Skin of body (tissue), 2 donors: ENCODE measurements around the gene SLC11A1. TPM values are rescaled to one million over a fixed set of nuclear protein-coding genes. Genes with fewer than 3 reads are reported as not detected.

Experiments used
- DNase-seq: peaks from one replicate; lab custom pipeline; 2025; lab: John Stamatoyannopoulos, UW
- total RNA-seq: library from RNA; depleted of rRNA; stranded (reverse); fragments of >200 nt; gene quantifications from one replicate; pipeline ENCODE4 v1.2.3, GENCODE V29; 2014

SLC11A1 gene, protein sequence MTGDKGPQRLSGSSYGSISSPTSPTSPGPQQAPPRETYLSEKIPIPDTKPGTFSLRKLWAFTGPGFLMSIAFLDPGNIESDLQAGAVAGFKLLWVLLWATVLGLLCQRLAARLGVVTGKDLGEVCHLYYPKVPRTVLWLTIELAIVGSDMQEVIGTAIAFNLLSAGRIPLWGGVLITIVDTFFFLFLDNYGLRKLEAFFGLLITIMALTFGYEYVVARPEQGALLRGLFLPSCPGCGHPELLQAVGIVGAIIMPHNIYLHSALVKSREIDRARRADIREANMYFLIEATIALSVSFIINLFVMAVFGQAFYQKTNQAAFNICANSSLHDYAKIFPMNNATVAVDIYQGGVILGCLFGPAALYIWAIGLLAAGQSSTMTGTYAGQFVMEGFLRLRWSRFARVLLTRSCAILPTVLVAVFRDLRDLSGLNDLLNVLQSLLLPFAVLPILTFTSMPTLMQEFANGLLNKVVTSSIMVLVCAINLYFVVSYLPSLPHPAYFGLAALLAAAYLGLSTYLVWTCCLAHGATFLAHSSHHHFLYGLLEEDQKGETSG
- 7.9 TPM for total RNA-seq

DNA sequence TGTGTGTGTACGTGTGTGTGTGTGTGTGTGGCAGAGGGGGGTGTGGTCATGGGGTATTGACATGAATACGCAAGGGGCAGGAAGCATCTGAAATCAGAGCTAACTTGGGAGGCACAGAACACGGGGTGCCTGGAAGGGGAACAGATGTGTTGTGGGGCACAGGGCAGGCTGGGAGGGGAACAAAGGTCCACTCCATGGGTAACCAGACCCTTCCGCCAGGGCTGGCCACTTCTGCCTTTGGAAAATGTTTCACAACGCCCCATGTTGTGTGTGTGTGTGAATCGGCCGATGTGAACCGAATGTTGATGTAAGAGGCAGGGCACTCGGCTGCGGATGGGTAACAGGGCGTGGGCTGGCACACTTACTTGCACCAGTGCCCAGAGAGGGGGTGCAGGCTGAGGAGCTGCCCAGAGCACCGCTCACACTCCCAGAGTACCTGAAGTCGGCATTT is at the start of gene SLC11A1:
Gene SLC11A1 (plus strand): TSS at position 358 of the 451 bp plus-strand sequence. CDS start 96 bp downstream, outside the sequence.
- no peak for DNase-seq

DNA sequence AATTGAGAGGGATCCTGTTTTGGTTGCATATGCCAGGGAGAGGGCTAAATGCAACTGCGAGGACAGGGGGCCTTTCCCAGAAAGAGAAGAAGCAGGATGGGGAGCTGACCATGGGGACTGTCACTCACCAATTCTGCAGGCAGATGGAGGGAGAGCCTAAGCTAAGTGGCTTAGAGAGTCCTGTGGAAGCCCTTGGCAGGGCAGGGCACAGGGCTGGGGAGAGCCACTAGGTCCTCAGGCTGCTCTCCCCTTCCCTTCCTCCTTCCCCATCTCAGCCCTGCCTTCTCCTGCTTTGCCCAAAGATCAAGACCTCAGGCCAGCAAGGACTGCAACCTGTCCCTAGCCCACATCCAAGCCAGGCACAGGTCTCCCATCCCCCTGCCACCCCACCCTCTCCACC is 49.8 kb upstream of the SLC11A1 start:
- no peak for DNase-seq

DNA sequence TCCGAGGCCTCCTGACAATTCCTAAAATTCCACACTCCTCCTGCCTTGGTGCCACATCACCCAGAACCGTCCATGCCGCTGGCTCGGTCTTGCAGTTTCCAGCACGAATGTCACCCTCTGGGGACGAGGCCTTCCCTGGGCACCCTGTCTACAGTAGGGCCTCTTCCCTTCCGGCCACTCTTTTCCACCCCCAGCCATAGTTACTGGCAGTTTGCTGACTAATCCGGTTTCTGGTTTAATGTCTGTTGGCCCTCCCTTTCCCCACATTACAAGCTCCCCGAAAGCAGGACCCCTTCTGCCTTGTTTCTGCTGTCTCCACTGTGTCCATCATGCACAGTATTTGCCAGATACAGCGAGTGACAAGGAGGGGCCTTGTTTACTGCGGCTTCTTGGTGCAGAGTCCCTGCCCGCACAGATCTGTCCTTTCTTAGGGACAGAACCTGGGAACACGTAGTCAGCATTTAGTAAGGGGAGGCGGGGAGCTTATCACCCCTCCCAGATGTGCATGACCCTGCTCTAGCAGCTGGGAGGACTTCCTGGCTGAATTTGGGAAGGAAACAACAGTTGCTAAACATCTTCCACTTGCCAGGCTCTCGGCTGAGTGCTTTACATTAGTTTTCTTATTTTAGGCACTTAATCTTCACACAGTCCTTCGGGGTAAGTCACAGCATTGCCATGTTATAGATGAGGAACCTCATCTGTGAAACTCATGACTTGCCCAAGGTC is 49.0 kb upstream of the SLC11A1 start:
- no peak for DNase-seq

DNA sequence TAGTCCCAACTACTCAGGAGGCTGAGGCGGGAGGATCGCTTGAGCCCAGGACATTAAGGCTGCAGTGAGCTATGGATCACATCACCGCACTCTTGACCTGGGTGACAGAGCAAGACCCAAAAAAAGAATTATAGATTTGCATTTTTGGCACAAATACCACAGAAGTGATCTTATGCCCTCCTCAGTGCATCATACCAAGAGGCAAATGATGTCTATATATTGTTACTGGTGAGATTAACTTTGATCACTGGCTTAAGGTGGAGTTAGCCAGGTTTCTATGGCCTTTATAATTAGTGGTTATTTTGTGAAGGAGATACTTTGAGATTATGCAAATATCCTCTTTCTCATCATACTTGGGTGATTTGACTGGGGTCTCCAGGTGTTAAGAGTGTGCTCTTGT is 47.5 kb upstream of the SLC11A1 start:
- no peak for DNase-seq

DNA sequence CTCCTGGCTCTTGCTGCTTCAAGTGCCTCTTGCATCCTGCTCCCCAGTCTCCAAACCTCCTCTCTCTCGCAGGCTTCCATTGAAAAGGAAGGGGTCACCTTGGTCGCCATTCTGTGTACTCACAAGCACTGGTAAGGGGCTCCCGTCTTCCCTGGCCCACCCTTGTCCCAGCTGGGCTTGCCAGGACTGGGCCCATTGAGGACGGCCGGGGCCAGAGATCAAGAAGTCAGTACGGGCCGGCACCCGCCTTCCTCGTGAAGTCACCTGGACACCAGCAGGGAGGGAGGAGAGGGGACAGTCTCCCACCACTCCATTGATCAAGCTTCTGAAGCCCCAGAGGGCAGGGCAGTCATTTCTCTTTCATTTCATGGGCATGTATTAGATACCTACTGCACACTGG is 41.4 kb upstream of the SLC11A1 start:
- no peak for DNase-seq

DNA sequence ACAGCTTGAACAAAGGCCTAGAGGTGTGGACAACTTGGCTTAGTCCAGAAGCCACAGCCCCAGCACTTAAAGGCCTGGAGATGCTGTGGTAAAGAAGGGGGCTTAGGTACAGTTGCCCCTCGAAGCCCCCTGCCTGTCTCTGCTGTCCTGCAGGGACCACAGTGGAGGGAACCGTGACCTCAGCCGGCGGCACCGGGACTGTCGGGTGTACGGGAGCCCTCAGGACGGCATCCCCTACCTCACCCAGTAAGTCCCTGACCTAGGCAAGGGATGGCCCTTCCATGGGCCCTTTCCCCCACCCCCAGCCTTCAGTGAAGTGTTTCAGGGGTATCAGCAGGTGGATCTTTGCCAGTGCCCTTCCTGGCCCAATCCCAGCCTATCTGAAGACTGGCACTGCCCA is 40.7 kb upstream of the SLC11A1 start:
- no peak for DNase-seq

DNA sequence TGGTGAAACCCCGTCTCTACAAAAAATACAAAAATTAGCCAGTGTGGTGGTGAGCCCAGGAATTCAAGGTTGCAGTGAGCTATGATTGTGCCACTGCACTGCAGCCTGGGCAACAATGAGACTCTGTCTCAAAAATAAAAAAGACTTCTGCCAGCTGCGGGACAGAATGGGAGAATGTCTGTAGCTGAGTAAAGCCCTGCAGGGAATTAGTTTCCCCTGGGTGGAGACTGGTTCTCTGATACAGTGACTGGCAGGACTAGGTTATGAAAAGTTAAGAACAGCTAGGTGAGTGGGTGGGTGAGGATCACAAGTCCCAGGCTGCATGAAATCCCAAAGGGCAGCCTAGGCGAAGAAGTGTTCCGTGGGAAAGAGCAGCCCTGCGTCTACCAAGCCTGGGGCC is 39.2 kb upstream of the SLC11A1 start:
- DNase-seq, result no peak

DNA sequence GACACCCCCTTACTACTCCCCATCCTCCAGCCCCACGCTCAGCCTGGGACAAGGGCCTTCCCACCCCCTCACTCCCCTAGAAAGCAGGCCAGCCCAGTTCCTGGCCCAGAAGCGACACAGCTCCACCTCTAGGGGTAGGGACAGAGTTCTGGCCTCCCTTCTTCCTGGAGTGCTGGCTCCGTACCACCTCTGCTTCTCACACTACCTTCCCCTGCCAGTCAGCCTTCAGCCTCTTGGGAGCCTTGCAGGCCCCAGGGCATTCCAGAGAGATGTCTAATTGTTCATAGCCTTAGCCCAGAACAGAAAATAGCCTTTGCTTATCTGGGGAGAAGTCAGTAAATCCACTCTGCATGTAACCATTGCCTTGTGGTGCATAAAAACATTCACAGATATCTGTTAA is 38.5 kb upstream of the SLC11A1 start:
- no peak for DNase-seq

DNA sequence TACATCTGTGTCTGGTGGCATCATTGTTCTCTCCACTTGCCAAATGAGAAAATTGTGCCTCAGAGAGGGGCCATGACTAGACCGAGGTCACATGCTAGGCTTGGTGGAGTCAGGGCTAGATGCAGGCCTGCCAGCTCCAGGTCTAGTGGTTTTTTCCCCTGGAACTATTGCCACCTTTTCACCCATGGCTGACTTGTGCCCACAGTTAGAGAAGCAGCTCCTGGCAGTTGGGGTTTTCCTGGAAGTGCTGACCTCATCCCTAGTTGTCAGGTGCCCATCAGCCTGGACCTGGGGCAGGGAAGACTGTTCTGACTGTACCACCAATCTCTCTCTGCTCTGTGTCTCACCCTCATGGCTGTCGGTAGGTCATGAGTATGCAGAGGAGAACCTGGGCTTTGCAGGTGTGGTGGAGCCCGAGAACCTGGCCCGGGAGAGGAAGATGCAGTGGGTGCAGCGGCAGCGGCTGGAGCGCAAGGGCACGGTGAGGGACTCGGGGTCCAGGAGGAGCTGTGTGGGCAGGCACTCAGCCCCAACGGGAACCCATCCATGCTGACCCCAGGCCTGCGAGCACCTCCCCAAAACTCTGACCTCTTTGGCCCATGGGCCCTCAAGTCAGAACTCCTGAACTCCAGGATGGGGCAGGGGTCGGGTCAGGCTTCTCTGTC is 37.9 kb upstream of the SLC11A1 start:
- no peak for DNase-seq

DNA sequence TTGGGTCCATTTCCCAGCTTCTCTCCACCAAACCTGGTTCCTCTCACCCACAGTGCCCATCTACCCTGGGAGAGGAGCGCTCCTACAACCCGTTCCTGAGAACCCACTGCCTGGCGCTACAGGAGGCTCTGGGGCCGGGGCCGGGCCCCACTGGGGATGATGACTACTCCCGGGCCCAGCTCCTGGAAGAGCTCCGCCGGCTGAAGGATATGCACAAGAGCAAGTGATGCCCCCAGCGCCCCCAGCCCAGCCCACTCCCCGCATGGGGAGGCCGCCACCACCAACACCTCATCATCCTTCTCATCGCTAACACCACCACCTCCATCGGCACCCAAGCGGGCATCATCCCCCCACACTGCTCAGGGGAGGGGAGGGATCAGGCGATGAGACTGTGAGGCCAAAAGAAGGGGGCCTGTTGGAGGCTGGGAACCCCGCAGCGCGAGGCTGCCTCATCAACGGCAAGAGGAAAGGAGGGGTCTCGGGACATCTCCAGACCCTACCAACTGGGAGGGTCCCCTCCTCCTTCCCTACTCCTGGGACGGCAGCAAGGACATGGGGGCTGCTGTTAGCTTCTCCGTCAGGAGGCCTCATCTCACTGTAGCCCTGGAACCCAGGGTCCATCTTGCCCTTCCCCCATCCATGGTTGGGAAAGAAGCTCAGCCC is 37.2 kb upstream of the SLC11A1 start:
- no peak for DNase-seq

DNA sequence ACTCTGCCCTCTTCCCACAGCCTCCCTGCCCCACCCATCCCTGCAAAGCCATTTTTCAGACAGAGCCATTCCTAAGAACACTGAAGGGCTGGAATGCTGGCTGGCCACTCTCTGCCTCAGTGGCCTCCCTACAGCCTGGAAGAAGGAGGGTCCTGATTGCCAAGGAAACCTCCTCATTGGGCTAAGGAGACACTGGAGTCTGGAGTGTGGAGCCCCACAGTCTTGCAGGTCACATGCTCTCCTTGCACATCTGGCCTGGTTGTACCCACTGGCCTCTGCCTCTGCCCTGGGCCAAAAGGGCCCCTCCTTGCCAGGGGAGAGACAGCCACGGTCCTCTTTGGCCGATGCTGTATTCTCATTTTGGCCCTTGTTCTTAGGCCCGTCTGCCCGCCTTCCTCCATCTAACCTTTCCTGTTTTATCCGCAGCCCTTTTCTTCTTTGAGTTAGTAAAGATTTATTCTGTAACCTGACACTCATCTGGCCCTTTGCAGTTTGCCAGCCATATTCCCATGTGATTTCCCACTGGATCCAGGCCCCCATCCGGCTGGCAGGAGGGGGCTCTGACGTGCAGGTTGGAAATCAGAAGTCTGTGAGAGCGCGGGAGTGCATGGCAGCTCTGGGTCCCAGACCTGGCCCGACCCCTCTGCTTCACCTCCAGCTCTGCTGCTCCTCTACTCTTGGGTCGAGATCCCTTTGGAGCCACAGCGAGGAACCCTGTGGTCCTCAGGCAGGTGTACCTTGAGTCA is 36.4 kb upstream of the SLC11A1 start:
- no peak for DNase-seq

DNA sequence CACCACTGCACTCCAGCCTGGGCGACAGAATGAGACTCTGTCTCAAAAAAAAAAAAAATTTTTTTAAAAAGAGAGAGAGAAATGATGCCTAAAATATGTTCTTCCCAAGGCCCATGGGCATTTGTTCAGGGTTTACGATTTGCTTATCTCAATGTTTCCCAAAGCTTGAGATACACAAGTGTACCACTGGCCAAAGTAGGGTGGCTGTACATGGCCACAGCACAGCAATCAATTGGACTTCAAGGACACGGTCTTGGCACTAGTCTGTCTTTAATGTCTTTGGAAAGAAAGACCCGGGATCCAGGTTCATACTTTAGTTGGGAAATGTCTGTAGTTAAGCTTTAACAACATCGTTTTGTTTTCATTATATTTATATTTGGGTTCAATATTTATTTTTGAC is 34.9 kb upstream of the SLC11A1 start:
- no peak for DNase-seq

DNA sequence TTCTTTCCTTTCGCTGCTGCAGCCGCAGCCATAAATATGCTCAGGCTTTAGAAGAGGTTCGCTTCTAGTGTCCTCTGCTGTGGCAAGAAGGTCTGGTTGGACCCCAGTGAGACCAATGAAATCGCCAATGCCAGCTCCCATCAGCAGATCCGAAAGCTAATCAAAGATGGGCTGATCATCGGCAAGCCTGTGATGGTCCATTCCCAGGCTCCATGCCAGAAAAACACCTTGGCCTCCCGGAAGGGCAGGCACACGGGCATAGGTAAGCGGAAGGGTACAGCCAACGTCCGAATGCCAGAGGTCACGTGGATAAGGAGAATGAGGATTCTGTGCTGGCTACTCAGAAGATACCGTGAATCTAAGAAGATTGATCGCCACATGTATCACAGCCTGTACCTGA is 28.0 kb upstream of the SLC11A1 start:
- no peak for DNase-seq

DNA sequence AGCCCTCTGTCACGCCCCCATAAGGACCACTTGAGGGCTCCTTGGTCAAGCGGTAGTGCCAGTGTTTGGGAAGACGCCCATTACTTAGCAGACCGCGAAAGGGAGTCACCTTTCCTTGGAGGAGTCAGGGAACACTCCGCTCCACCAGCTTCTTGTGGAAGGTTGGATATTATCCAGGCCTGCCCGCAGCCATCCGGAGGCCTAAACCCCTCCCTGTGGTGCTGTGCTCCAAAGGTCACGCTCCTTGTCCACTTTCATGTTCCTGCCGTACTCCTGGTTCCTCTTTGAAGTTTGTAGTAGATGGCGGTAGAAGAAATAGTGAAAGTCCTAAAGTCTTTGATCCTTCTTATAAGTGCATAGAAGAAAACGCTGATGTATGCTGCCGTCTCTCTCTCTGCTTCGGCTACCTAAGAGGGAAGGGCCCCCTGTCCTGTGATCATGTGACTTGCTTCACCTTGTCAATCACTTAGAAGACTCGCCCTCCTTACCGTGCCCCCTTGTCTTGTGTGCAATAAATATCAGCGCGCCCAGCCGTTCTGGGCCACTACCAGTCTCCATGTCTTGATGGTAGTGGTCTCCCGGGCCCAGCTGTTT is 27.1 kb upstream of the SLC11A1 start:
- DNase-seq, result no peak

DNA sequence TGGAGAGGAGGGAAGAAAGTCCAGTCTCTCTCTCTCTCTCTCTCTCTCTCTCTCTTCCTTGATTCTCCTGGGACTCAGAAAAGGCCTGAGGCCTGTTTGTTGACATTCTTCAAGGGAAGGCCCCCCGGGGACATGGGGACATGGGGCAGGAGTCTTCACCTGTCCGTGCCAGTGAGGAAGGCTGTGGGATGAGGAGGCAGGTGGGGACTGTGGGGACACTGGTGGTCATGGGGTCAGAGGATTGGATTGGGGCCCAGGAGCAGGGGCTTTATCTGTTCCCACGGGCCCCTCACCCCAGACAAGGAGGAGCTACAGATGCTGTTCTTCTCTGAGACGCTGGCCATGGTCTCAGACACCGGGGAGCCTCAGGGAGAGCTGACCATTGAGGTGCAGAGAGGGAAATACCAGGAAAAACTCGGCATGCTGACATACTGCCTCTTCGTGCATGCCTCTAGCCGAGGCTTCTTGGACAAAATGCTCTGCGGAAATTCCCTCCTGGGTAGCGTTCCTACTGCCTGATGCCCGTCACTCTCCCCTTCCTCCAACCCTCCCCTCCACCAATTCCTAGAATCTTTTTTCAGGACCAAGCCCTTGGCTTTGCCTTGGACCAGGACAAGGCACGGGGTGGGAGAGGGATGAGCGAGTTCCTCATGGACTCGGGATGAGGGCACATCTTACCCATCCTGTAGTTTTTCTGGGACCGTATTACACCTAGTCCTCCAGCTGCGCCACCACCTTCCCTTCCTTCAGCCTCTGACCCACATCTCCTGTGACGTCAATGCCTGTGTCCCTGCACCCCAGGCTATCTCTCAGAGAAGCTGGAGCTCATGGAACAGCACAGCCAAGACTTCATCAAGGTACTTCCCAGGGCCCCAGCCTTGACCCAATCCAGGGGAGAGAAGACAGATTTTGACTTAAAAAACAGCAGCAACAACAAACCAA is 24.6 kb upstream of the SLC11A1 start:
- DNase-seq, result no peak

DNA sequence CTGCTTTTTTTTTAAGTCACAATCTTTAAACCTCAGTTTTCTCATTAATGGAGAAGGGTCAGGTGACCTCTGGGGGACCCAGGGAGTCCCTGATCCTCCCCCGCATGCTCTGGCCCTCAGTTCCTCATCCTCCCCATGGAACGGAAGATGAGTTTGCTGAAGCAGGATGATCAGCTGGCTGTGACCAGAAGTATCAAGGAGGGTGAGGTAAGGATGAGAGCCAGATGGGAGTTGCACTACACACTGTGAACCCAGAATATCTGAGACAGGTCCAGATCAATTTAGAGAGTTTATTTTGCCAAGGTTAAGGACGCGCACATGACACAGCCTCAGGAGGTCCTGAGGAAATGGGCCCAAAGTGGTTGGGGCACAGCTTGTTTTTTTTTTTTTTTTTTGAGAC is 21.6 kb upstream of the SLC11A1 start:
- no peak for DNase-seq

DNA sequence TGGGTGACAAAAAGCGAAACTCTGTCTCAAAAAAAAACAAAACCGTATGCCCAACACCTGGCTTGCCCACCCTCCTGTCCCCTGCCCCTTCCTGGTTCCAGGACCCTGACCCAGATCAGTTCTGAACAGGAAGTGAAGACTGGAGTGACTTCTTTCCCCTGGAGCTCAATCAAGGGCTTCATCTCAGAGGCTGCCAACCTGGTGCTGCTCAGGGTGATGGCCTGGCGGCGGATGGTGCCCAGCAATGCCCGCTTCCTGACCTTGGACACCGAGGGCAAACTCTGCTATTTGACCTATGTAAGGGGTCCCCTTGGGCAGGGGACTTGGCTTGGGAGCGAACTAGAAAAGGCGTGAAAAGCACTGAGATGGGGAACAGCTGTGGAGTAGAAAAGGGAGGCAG is 19.5 kb upstream of the SLC11A1 start:
- DNase-seq, result no peak

DNA sequence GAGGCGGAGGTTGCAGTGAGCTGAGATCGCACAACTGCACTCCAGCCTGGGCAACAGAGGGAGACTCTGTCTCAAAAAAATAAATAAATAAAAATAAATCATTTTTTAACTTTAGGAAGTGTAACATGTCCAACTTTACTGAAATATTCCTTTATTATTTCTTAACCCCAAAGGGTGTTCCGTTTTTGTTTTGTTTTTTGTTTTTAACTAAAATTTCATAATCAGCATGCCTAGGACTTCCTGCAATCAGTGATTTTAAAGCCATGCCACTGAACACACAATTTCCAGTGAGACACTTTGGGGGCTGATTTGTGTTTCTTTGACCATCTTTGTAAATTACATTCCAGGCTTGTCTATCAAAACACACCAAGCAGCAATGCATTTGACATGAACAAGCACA is 18.3 kb upstream of the SLC11A1 start:
- no peak for DNase-seq

DNA sequence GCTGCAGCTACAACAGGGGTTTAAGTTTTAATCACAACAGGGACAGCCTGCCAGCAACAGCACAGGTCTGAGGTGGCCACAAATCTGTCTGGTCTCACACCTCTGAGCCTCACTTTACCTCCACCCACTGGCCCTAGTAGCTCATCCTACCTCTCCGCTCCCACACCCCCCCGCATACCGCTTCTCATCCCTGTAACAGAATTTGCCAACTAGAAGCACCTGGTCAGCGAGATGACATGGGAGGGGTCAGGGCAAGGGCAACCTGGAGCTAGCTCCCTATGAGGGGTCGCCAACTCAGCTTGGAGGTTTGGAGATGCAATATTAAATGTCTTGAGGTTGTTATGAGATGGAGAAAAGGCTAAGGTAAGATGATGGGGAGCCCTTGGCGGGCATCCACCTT is 17.9 kb upstream of the SLC11A1 start:
- no peak for DNase-seq
